Ovary (tissue), 9 donors: ENCODE measurements around the gene SLCO2A1. TPM values are rescaled to one million over a fixed set of nuclear protein-coding genes. Genes with fewer than 3 reads are reported as not detected.

ENCODE experiments used
- DNase-seq, 5 donors: peaks; one replicate each; pipeline ENCODE4 v3.0.0-alpha.2; 2019 to 2020
- H3K27ac ChIP-seq, 2 donors: fragments of 200-600 bp; one replicate each; pipeline versions ENCODE4 v1.5.1 to v1.8.0; 2019 to 2022
- H3K27me3 ChIP-seq: fragments of 200-600 bp; one replicate; pipeline ENCODE4 v1.8.0; 2022
- H3K36me3 ChIP-seq: fragments of 200-600 bp; sonication (generic); one replicate; pipeline ENCODE4 v1.5.1; 2019
- H3K4me1 ChIP-seq: one replicate; pipeline ENCODE4 v1.8.1; 2013; ENCODE audit warnings: mild to moderate bottlenecking, moderate library complexity; ENCODE audit not compliant: insufficient read depth
- H3K4me3 ChIP-seq: fragments of 200-600 bp; sonication (generic); one replicate; pipeline ENCODE4 v1.5.1; 2017
- H3K9me3 ChIP-seq, 2 donors: fragments of 200-600 bp in 1 of 2; sonication (generic) in 1 of 2; one replicate each; pipeline versions ENCODE4 v1.5.1 to v1.8.1; 2013 to 2019; ENCODE audit warnings: mild to moderate bottlenecking in 1 of 2, moderate library complexity in 1 of 2
- CTCF ChIP-seq, 3 donors: fragments of 450-650 bp in 2 of 3; fragments of 200-600 bp in 1 of 3; IDR thresholded peaks; one replicate each; pipeline versions ENCODE4 v1.5.1 to v1.8.0; 2016 to 2022; ENCODE audit warnings: antibody characterized with exemption in 3 of 3, mild to moderate bottlenecking in 1 of 3
- EP300 ChIP-seq: sonication (generic); formaldehyde crosslinking; IDR thresholded peaks from one replicate; pipeline ENCODE4 v1.6.1; 2017; ENCODE audit warnings: antibody characterized with exemption
- POLR2A ChIP-seq: fragments of 450-650 bp; IDR thresholded peaks from one replicate; pipeline ENCODE4 v1.6.1; 2017; ENCODE audit warnings: antibody characterized with exemption, mild to moderate bottlenecking, moderate library complexity
- WGBS, 3 donors: extraction: QIAGEN DNeasy Blood & Tissue Kit in 1 of 3; methylation state at CpG; one replicate each; pipeline versions ENCODE4 v1.1.5 to v1.1.7; 2013 to 2017; 5-methylcytosine and 5-hydroxymethylcytosine counted together
- intact Hi-C, 4 donors: fragments of 100-400 bp; cut with DNase I; formaldehyde crosslinking; loops; one replicate each; pipeline versions ENCODE4 v1.11.0 to v1.15.1; 2022 to 2023
- polyA plus RNA-seq, 2 donors: library from polyadenylated mRNA; stranded (reverse); fragments of 200-250 nt in 1 of 2; fragments of 350-450 nt in 1 of 2; fragmentation: Illumina TruSeq in 1 of 2; extraction: RNeasy Lipid Tissue Mini Kit (QIAGEN cat#74804) in 1 of 2; gene quantifications; one replicate each; pipeline ENCODE4 v1.2.3, GENCODE V29; 2013 to 2014
- total RNA-seq, 7 donors: library from RNA; depleted of rRNA in 2 of 7; stranded (reverse); fragments of >200 nt in 2 of 7; fragmentation: NEBNext Ultra II Directional in 3 of 7; extraction: Animal tissue kit (Norgen Biotek cat#: 25700) in 3 of 7; gene quantifications; one replicate each; pipeline versions ENCODE4 v1.1.0 to v1.2.4, GENCODE V29; 2016 to 2023
- donor health status: DM: no; HTN: no; CAD: no; lungs with moderate emphysema.
- donor health status: DM: no; HTN: no; CAD: no.
- donor health status: Bipolar disorder and iron deficiency.
- donor health status: DM: yes; HTN: yes; CAD: no.
- donor health status: DM: no; HTN: no; CAD: no.
- donor health status: DM: yes; HTN: yes; CAD: no.

Gene SLCO2A1
- total and polyA plus RNA-seq, 9 donors: 0.83 to 23.6 (median 3.7) TPM

GRCh38 chr3:134029256-134029733 is 430 bp downstream of the SLCO2A1 start:
- intact Hi-C loops: no loop called here
- TF ChIP-seq CTCF (IDR thresholded peaks at IDR 0.05) (no peak), POLR2A (no peak), EP300 (no peak)
- Histone ChIP-seq H3K36me3 (no peaks in the 10 kb centered on the region), H3K9me3 (no peaks in the 10 kb centered on the region), H3K27ac (no peak overlapping the region), H3K4me1 (peaks cover 3% of the 10 kb centered on the region), H3K4me3 (peak overlapping the region; percentile 49), H3K27me3 (no peaks in the 10 kb centered on the region)
- WGBS, 3 donors: 1 to 2% (median 1%) methylated on average over 37 to 43 of the region's 43 CpGs
- DNase-seq: peak in 1 of 5 donors; percentile 50

GRCh38 chr3:134028486-134029255 is 1.1 kb downstream of the SLCO2A1 start:
- H3K27ac ChIP-seq: no peak overlapping the region
- H3K36me3 ChIP-seq: no peaks in the 10 kb centered on the region
- peak overlapping the region; percentile 49 for H3K4me3 ChIP-seq
- TF ChIP-seq POLR2A (no peak), EP300 (no peak), CTCF (IDR thresholded peaks at IDR 0.05) (no peak)
- WGBS, 3 donors: 40 to 45% (median 42%) methylated on average over 22 to 23 of the region's 23 CpGs
- peaks cover 3% of the 10 kb centered on the region for H3K4me1 ChIP-seq
- intact Hi-C loops: no loop called here
- no peak for DNase-seq
- H3K27me3 ChIP-seq: no peaks in the 10 kb centered on the region
- no peaks in the 10 kb centered on the region for H3K9me3 ChIP-seq

- 34 to 89% (median 82%) methylated on average over 2 of the region's 2 CpGs for WGBS, 3 donors
- no peak for TF ChIP-seq EP300
- no peak for TF ChIP-seq CTCF (IDR thresholded peaks at IDR 0.05)
- no peak for TF ChIP-seq POLR2A
- Histone ChIP-seq H3K27ac (no peak overlapping the region), H3K36me3 (no peaks in the 10 kb centered on the region), H3K4me3 (no peak overlapping the region), H3K4me1 (peaks cover 3% of the 10 kb centered on the region), H3K9me3 (no peaks in the 10 kb centered on the region), H3K27me3 (no peaks in the 10 kb centered on the region)
- intact Hi-C loops: no loop called here
- no peak for DNase-seq
These were observed 2.1 kb downstream of the SLCO2A1 start for GRCh38 chr3:134027631-134028030.

- Histone ChIP-seq H3K27ac (no peak overlapping the region), H3K4me3 (no peak overlapping the region), H3K9me3 (no peaks in the 10 kb centered on the region), H3K36me3 (no peaks in the 10 kb centered on the region), H3K27me3 (no peaks in the 10 kb centered on the region), H3K4me1 (no peaks in the 10 kb centered on the region)
- no peak for DNase-seq
- intact Hi-C loops: no loop called here
- TF ChIP-seq CTCF (IDR thresholded peaks at IDR 0.05) (no peak), POLR2A (no peak), EP300 (no peak)
- 96 to 97% (median 96%) methylated on average over 22 of the region's 22 CpGs for WGBS, 3 donors
These were observed 9.5 kb downstream of the SLCO2A1 start for GRCh38 chr3:134020135-134020680.
